Head of caudate nucleus (tissue), 42 donors: ENCODE data around the gene SMDT1.
"Not testable (repeated sequence)": the region's sequence is repeated elsewhere in the genome, so short reads cannot be mapped to it uniquely, and the experiment has no call there.

Source experiments
- DNase-seq, 42 donors: peaks; one replicate each; pipeline versions ENCODE4 v3.0.0 to v3.0.0-alpha.2; 2020 to 2021; ENCODE audit warnings: mixed read lengths in 7 of 42
- intact Hi-C: fragments of 100-400 bp; cut with DNase I; formaldehyde crosslinking; loops from one replicate; pipeline ENCODE4 v1.15.0; 2022

Gene SMDT1

DNA sequence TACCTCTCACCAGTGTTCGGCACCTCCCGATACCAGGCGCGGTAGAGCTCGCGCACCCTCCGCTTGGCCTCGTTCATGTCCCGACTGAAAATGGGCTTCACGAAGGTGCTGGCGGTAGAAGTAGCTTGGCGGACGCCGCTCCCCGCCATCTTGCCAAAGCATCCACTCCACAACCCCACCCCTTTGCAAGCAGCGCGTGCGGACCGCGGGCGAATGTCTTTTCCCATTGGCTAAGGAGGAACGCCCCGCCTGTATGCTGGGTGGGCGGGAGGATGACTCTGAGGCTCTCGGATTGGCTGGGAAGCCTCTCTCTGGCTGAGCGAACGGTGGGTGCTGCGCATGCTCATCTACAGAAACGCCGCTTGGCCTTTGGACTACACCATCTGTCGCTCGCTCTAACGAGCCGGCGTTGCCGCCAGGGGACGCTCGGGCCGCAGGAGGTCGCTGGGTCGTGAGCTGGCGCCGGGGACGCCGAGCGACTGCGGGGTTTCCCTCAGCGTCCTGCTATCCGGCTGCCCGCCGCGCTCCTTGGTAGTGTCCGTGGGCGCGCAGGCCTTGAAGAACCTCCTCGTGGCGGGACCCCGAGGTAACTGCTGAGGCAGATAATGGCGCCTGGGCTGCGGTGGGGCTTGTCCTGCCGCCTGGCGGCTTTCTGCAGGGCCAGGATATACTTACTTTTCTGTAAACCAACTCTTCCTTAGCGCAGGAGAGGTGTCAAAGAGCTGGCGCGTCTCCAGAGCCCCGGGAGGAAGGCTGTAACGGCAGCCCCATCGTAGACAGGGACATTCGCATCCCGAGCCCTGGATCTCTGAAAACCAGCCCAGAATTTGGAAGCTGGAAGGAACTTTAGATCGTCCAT is 11.3 kb downstream of the SMDT1 start, which contains the start of gene NDUFA6:
Gene NDUFA6 (minus strand): TSS at position 177 of the 859 bp plus-strand sequence. CDS start 28 bp downstream, at position 149.
- intact Hi-C loops, result loop anchor here (5.0 to 10.0 kb wide), 2 partner anchors 276 to 344 kb away; partner anchors contain the start of gene NFAM1
- DNase-seq, result peak; percentile 97 to 100 (median 99)

DNA sequence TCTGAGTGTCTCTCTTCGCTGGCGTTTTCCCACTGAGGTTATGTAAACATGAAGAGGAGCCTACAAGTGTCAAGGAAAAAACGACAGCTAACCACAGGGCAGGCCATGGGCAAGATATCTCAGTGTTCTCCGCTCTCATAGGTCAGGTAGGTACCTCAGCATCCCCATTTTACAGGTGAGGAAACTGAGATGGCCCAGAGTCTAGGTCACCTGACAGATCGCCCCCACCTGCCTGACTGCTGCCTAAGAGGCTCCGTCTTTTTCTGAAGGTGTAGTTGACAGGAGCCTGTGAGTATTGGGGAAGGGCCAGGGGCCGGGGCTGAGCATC is 11.9 kb downstream of the SMDT1 start:
- intact Hi-C loops, result loop anchor here (5.0 to 10.0 kb wide), 2 partner anchors 276 to 343 kb away; partner anchors contain the start of gene NFAM1
- DNase-seq, result peak in 1 of 42 donors; percentile 33

DNA sequence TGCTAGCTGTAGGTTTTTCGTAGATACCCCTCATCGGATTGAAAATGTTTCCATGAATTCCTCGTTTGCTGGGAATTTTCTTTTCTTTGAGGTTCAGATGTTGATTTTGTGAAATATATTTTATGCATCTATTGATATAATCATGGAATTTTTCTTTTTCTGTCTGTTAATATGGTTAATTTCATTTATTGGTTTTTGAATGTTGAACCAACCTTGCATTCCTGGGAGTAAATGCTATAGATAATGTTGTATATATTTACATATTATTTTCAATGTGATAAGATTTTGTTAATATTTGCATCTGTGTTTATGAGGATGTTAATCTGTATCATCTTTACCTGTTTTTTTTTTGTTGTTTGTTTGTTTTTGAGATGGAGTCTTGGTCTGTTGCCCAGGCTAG is 21.7 kb downstream of the SMDT1 start:
- intact Hi-C loops, result no loop called here
- no peak for DNase-seq

DNA sequence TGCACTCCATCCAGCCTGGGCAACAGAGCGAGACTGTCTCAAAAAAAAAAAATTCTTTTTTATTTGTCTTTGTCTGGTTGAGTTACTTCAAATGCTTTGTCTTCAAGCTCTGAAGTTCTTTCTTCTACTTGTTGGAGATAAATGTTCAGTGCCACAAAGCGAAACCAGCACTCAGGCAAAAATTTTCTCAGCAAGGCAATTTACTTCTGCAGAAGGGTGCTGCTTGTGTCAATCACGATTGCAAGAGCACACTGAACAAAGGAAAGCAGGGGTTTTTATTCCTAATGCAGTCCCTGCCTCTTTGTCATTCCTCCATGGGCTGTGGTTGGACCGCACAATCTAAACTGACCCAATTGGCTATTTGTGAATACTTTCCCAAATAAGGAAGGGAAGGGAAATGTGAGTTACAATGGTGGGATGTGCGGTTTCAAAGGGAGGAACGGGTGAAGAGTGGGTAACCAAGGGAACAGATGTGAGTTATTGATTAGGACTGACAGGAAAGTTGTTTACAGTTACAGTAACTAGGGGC is 24.9 kb downstream of the SMDT1 start:
- DNase-seq, intact Hi-C loops: not testable (repeated sequence)

DNA sequence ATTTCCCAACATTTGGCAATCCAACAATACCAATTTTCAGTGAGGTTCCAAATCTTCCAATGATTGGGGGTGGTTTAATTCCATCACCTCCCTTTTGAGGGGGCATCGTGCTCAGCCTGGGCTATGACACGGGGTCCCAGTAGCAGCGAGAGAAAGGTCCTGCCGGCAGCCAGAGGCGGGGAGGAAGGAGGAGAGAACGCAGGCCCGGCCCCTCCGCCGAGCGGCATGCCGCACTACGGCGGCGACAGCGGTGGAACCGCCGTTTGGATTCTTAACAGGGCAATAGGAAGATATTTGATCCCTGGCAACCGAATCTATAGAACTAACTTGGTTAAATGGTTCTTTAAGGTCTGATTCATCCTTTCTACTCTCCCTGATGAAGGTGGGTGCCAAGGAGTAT is 29.3 kb downstream of the SMDT1 start:
- no peak for DNase-seq
- intact Hi-C loops, result no loop called here

DNA sequence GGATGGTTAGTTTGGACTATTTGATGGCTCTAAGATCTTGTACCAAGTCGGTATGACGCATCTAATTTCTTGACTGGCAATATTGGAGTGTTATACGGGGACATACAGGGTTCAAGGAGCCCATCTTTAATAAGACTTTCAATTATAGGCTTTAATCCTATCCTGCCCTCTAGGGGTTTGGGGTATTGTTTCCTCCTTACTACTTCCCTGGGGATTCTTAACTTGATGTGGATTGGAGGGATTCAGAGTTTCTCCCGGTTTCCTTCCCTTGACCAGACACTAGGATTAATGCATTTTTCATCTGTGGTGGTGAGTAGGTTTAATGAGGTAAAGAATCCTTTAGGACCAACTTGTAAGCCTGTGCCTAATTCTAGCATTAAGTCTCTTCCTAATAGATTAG is 32.3 kb downstream of the SMDT1 start:
- intact Hi-C loops, result no loop called here
- DNase-seq, result no peak

DNA sequence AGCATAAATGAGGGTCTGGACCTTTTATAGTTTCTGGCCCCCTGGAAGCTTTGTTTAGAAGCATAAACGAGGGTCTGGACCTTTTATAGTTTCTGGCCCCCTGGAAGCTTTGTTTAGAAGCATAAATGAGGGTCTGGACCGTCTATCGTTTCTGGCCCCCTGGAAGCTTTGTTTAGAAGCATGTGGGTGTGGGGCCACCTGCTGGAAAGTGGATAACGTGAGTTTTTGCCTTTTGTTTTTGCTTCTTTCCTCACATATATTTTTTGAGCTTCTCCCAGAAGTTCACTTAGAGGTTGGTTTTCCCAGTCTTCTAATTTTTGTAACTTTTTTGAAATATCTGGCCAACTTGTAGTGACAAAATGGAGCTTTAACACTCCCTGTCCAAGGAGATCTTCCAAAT is 33.3 kb downstream of the SMDT1 start:
- intact Hi-C loops, DNase-seq: not testable (repeated sequence)

DNA sequence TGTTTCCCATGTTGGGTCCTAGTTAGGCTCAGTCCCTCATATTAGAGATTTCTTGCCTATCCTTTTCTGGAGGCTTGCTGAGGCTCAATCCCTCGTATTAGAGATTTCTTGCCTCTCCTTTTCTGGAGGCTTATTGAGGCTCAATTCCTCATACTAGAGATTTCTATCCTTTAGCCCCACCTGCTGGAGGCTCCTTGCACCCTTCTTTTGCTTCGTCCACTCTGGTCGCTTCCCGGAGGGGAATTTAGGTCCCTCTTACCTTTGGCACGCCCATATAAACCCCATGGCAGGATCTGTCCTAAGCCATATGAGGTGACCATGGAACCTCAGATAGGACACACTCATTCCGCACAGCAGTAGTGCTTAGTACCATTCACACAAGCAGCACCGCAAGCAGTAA is 35.2 kb downstream of the SMDT1 start:
- intact Hi-C loops, result no loop called here
- peak in 11 of 42 donors; percentile 9 to 78 (median 39) for DNase-seq

DNA sequence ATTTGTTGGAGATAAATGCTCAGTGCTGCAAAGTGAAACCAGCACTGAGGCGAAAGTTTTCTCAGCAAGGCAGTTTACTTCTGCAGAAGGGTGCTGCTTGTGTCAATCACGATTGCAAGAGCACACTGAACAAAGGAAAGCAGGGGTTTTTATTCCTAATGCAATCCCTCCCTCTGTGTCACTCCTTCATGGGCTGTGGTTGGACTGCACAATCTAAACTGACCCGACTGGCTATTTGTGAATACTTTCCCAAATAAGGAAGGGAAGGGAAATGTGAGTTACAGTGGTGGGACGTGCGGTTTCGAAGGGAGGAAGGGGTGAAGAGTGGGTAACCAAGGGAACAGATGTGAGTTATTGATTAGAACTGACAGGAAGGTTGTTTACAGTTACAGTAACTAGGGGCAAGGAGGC is 35.9 kb downstream of the SMDT1 start:
- intact Hi-C loops, DNase-seq: not testable (repeated sequence)

DNA sequence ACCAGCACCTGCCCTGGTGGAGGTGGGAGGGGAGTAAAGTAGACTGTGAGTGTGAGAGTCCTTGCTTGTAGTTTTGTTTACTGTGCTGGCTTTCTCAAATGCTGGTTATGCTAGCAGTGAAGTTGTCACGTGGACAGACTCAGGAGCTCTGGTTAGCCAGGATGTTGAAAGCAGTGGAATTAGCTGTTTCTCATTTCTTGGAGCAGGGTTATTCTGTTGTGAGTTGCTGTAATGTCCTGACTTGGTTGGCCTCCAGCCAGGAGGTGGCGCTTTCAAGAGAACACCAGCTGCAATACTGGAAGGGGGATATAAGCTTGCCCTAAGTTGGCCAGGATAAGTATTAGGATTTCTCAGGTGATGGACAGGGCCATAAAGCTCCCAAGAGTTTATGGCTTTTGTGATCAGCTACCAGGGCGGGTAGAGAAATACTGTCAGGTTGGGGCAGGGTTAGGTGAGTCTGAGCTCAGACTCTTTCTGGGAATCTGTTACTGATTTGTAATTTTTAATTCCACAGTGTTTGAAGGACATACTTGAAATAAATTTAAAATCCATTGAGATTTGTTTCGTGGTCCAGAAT is 37.4 kb downstream of the SMDT1 start:
- peak in 1 of 42 donors; percentile 49 for DNase-seq

DNA sequence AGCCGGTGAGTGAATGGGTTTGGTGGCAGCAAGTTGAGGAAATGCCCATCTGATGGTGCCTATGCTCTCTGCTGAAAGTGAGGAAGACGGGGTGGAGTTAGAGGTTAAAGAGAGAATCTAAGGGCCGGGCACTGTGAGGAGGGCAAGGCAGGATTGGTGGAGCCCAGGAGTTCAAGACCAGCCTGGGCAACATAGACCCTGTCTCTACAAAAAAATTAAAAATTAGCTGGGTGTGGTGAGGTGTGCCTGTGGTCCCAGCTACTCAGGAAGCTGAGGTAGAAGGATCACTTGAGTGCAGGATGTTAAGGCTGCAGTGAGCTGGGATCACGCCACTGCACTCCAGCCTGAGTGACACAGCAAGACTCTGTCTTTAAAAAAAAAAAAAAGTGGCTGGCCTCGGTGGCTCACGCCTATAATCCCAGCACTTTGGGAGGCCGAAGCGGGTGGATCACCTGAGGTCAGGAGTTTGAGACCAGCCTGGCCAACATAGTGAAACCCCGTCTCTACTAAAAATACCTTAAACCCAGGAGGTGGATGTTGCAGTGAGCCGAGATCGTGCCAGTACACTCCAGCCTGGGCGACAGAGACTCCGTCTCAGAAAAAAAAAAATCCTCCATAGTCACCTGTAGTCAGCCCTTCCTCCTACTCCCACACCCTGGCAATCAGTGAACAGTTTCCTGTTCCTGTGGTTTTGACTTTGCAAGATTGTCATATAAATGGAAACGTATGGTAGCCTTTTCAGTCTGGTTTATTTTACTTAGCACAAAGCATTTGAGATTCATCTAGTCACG is 40.9 kb downstream of the SMDT1 start:
- intact Hi-C loops, DNase-seq: not testable (repeated sequence)

More for the DNA sequence above, 37.4 kb downstream of the SMDT1 start:
- intact Hi-C loops, result no loop called here

DNA sequence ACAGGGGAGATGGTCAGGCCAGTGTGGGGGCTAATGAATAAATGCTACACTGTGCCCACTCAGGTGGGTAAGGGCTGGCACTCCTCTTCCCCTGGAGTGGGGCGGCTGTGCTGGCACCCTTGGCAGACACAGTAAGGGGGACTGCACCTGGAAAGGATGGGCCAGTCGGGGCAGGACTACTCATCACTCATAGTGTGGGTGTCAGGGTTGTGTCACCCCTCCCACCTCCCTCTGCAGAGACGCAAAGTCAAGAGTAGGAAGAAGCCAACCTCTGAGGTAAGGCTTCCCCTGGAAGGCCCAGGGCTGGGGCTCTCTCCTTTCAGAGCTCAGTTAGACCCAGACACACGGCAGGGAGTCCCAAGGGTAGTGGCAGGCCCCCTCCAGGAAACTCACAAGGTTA is 44.0 kb downstream of the SMDT1 start:
- intact Hi-C loops, DNase-seq: not testable (repeated sequence)

DNA sequence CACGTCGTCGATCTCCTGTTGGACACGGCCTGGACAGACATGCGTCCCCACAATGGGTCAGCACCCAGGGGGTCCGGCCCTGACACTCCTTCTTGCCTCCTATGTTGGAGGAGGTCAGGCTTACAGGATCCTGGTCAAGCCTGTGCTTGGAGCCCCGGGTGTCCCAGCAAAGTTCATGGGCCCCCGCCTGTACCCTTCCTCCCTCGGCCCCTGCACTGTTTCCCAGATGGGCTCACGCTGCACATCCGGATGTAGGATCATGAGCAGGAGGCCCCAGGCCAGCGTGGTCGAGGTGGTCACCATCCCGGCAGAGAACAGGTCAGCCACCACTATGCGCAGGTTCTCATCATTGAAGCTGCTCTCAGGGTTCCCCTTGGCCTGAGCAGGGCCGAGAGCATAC is 48.1 kb downstream of the SMDT1 start:
- DNase-seq, result no peak
- intact Hi-C loops, result no loop called here

DNA sequence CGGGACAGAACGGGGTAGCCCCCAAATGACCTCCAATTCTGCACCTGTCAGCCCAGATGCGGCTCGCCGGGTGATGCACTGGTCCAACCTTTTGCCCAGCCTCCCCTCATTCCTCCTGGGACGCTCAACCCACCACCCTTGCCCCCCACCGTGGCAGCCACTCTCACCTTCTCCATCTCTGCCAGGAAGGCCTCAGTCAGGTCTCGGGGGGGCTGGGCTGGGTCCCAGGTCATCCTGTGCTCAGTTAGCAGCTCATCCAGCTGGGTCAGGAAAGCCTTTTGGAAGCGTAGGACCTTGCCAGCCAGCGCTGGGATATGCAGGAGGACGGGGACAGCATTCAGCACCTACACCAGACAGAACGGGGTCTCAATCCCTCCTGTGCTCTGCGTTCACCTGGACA is 48.5 kb downstream of the SMDT1 start:
- intact Hi-C loops, result not testable (repeated sequence)

DNA sequence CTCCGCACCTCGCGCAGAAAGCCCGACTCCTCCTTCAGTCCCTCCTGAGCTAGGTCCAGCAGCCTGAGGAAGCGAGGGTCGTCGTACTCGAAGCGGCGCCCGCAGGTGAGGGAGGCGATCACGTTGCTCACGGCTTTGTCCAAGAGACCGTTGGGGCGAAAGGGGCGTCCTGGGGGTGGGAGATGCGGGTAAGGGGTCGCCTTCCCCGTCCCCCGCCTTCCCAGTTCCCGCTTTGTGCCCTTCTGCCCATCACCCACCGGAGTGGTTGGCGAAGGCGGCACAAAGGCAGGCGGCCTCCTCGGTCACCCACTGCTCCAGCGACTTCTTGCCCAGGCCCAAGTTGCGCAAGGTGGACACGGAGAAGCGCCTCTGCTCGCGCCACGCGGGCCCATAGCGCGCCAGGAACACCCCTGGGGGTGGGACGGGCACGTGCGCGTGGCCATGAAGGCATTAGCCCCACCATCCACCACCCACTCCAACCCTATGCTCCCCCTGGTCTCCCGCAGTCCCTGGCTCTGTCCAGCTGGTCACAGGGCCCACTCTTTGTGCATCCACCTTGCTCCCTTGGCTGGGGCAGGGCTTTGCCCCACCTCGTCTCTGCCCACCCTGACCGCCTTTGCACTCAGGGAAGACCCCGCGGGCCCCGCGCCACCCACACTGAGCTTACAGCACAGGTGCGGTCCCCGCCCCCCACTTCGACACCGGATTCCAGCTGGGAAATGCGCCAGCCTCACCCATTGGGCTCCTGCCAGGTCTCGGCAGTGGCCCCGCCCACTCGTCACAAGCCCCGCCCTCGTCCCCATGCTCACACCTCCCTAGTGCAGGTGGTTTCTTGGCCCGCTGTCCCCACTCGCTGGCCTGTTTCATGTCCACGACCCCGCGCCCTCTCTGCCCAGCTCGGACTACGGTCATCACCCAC is 49.5 kb downstream of the SMDT1 start:
- DNase-seq, result peak in 36 of 42 donors; percentile 7 to 74 (median 44)
- intact Hi-C loops, result not testable (repeated sequence)

More for the DNA sequence above, 48.5 kb downstream of the SMDT1 start:
- not testable (repeated sequence) for DNase-seq

DNA sequence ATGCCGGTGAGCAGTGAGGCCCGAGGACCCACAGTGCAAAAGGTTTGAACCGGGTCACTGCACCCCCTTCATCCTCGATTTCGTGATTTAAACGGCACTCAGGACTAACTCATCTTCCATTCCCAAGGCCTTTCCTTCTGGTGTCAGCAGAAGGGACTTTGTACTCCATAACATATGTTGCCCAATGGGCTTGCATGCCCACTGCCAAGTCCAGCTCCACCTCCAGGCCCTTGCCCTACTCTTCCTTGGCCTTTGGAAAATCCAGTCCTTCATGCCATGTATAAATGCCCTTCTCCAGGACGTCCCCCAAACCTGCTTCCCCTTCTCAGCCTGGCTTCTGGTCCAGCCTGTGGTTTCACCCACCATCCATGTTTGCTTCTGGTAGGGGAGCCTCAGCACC is 50.7 kb downstream of the SMDT1 start:
- intact Hi-C loops, DNase-seq: not testable (repeated sequence)

DNA sequence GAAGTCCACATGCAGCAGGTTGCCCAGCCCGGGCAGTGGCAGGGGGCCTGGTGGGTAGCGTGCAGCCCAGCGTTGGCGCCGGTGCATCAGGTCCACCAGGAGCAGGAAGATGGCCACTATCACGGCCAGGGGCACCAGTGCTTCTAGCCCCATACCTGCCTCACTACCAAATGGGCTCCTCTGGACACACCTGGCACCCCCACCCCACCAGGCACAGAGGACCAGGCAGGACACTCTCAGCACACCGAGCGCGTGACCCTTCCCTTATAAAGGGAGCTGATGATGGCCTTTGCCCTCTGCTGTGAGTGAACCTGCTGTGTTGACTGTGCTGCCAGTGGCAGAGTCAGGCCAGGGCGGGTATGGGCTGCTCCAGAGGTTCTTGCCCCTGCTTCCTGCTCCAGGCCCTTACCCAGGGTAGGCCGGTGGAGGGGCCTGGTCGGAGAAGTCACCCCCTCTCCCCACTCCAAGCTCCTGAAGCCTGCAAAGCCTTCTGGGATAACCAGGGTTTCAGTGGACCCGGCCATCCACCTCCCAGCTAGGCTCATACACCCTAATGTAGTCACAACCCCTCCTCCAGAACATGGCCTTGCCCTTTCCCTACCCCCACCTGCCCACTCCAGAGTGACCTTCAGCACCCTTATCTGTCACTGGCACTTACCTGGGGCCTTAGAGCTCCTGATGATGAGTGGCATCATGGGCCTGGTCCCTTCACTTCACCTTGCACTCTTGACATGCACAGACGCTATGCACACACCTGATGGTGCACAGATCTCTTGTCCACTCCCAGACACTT is 51.3 kb downstream of the SMDT1 start, which contains the start of gene CYP2D6:
Gene CYP2D6 (minus strand): TSS at position 172 of the 793 bp plus-strand sequence. CDS start 19 bp downstream, at position 153.
- DNase-seq, intact Hi-C loops: not testable (repeated sequence)
